Measurements from ENCODE around the gene DOCK9. TPM values are rescaled to one million over a fixed set of nuclear protein-coding genes. Genes with fewer than 3 reads are reported as not detected.

Gene DOCK9
- total and polyA plus RNA-seq, 2 experiments from 2014 or later, result 16.4 to 38.9 TPM

GRCh38 chr13:98886587-98887230 lies 91.2 kb downstream of the DOCK9 start:
- no peaks in the 10 kb centered on the region for H3K79me2 ChIP-seq
- 95% methylated on average over 9 of the region's 9 CpGs for WGBS (ENCODE audit: low lambda C conversion rate, missing lambda C conversion rate)
- DNase-seq (ENCODE audit: low spot score), result no peak
- H2AFZ ChIP-seq, result no peak overlapping the region
- no peaks in the 10 kb centered on the region for H3K27me3 ChIP-seq
- peaks cover 6% of the 10 kb centered on the region for H3K4me1 ChIP-seq (ENCODE audit: insufficient read depth)
- TF ChIP-seq, protein P1, sequence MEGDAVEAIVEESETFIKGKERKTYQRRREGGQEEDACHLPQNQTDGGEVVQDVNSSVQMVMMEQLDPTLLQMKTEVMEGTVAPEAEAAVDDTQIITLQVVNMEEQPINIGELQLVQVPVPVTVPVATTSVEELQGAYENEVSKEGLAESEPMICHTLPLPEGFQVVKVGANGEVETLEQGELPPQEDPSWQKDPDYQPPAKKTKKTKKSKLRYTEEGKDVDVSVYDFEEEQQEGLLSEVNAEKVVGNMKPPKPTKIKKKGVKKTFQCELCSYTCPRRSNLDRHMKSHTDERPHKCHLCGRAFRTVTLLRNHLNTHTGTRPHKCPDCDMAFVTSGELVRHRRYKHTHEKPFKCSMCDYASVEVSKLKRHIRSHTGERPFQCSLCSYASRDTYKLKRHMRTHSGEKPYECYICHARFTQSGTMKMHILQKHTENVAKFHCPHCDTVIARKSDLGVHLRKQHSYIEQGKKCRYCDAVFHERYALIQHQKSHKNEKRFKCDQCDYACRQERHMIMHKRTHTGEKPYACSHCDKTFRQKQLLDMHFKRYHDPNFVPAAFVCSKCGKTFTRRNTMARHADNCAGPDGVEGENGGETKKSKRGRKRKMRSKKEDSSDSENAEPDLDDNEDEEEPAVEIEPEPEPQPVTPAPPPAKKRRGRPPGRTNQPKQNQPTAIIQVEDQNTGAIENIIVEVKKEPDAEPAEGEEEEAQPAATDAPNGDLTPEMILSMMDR (IDR thresholded peaks at IDR 0.05; ENCODE audit: poor library complexity), result no peak
- TF ChIP-seq EZH2phosphoT487 (IDR thresholded peaks at IDR 0.05; ENCODE audit: low read depth, severe bottlenecking, unreplicated experiment) (no peak), EZH2 (IDR thresholded peaks at IDR 0.05; ENCODE audit: borderline replicate concordance) (no peak)
- no peaks in the 10 kb centered on the region for H3K9me2 ChIP-seq (replicated peaks; ENCODE audit: insufficient read depth)
- H4K20me1 ChIP-seq (ENCODE audit: insufficient read depth, poor library complexity, severe bottlenecking), result no peaks in the 10 kb centered on the region
- no peaks in the 10 kb centered on the region for H3K36me3 ChIP-seq (replicated peaks; ENCODE audit: insufficient read depth, low read depth)
- H3K4me3 ChIP-seq, result no peak overlapping the region
- H3K27ac ChIP-seq, result no peak overlapping the region
- no peaks in the 10 kb centered on the region for H3K9me3 ChIP-seq (ENCODE audit: low read depth)
- no peak overlapping the region for H3K4me2 ChIP-seq

GRCh38 chr13:98885600-98885999 lies 92.3 kb downstream of the DOCK9 start:
- Histone ChIP-seq H3K27ac (no peak overlapping the region), H2AFZ (no peak overlapping the region), H3K4me3 (no peak overlapping the region), H3K9me3 (ENCODE audit: low read depth) (no peaks in the 10 kb centered on the region), H3K36me3 (replicated peaks; ENCODE audit: insufficient read depth, low read depth) (no peaks in the 10 kb centered on the region), H3K79me2 (no peaks in the 10 kb centered on the region), H4K20me1 (ENCODE audit: insufficient read depth, poor library complexity, severe bottlenecking) (no peaks in the 10 kb centered on the region), H3K4me1 (ENCODE audit: insufficient read depth) (peaks cover 4% of the 10 kb centered on the region), H3K27me3 (no peaks in the 10 kb centered on the region), H3K4me2 (no peak overlapping the region), H3K9me2 (replicated peaks; ENCODE audit: insufficient read depth) (no peaks in the 10 kb centered on the region)
- TF ChIP-seq, protein P1 (IDR thresholded peaks at IDR 0.05; ENCODE audit: poor library complexity), result no peak
- no peak for TF ChIP-seq EZH2phosphoT487 (IDR thresholded peaks at IDR 0.05; ENCODE audit: low read depth, severe bottlenecking, unreplicated experiment)
- TF ChIP-seq EZH2 (IDR thresholded peaks at IDR 0.05; ENCODE audit: borderline replicate concordance), result no peak
- WGBS (ENCODE audit: low lambda C conversion rate, missing lambda C conversion rate), result 94% methylated on average over 6 of the region's 6 CpGs
- DNase-seq (ENCODE audit: low spot score), result no peak

DNA sequence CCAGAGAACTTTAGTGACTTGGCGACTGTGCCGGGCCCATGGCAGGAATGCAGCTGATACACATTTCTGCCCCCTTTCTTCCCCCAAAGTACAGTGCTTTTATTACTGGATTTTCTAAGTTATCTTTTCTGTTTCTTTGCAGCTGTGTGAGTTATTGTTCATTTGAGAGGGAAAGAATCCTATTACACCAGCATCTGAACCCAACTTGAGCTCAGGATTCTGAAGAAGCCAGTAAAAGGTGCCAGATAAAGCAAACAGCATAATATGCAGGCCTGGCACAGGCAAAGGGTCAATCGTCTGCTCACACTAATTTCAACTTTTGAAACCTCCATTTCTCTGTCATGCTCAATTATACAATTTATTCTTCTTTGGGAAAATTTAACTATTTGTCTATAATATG lies 93.9 kb downstream of the DOCK9 start:
- TF ChIP-seq, protein P1 (IDR thresholded peaks at IDR 0.05; ENCODE audit: poor library complexity), result no peak
- no peak for TF ChIP-seq EZH2phosphoT487 (IDR thresholded peaks at IDR 0.05; ENCODE audit: low read depth, severe bottlenecking, unreplicated experiment)
- H3K4me3 ChIP-seq, result no peak overlapping the region
- no peak overlapping the region for H3K27ac ChIP-seq
- H3K79me2 ChIP-seq, result no peaks in the 10 kb centered on the region
- no peaks in the 10 kb centered on the region for H3K36me3 ChIP-seq (replicated peaks; ENCODE audit: insufficient read depth, low read depth)
- H3K27me3 ChIP-seq, result no peaks in the 10 kb centered on the region
- H3K9me3 ChIP-seq (ENCODE audit: low read depth), result no peaks in the 10 kb centered on the region
- H3K9me2 ChIP-seq (replicated peaks; ENCODE audit: insufficient read depth), result no peaks in the 10 kb centered on the region
- H3K4me2 ChIP-seq, result no peak overlapping the region
- H2AFZ ChIP-seq, result no peak overlapping the region
- no peaks in the 10 kb centered on the region for H4K20me1 ChIP-seq (ENCODE audit: insufficient read depth, poor library complexity, severe bottlenecking)
- H3K4me1 ChIP-seq (ENCODE audit: insufficient read depth), result no peaks in the 10 kb centered on the region
- 51% methylated on average over 3 of the region's 3 CpGs for WGBS (ENCODE audit: low lambda C conversion rate, missing lambda C conversion rate)
- no peak for DNase-seq (ENCODE audit: low spot score)

All from hepatocyte (in vitro differentiated cells).